ENCODE measurements around the gene OR11H7.
"Not testable (repeated sequence)": the region's sequence is repeated elsewhere in the genome, so short reads cannot be mapped to it uniquely, and the experiment has no call there.

DNA sequence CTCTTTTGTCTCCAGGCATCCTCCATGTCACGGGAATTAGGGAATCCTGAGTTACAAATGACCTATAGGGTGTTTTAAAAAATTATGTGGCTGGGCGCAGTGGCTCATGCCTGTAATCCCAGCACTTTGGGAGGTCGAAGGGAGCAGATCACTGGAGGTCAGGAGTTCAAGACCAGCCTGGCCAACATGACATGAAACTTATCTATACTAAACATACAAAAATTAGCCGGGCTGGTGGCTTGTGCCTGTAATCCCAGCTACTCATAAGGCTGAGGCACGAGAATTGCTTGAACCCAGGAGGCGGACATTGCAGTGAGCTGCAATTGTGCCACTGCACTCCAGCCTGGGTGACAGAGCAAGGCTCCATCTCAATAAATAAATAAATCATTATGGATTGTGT is 33.6 kb upstream of the OR11H7 start:
- TF ChIP-seq, protein P1, sequence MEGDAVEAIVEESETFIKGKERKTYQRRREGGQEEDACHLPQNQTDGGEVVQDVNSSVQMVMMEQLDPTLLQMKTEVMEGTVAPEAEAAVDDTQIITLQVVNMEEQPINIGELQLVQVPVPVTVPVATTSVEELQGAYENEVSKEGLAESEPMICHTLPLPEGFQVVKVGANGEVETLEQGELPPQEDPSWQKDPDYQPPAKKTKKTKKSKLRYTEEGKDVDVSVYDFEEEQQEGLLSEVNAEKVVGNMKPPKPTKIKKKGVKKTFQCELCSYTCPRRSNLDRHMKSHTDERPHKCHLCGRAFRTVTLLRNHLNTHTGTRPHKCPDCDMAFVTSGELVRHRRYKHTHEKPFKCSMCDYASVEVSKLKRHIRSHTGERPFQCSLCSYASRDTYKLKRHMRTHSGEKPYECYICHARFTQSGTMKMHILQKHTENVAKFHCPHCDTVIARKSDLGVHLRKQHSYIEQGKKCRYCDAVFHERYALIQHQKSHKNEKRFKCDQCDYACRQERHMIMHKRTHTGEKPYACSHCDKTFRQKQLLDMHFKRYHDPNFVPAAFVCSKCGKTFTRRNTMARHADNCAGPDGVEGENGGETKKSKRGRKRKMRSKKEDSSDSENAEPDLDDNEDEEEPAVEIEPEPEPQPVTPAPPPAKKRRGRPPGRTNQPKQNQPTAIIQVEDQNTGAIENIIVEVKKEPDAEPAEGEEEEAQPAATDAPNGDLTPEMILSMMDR (conservative IDR thresholded peaks at IDR 0.05; ENCODE audit: low read length), result not testable (repeated sequence)
- not testable (repeated sequence) for TF ChIP-seq EZH2phosphoT487 (IDR thresholded peaks at IDR 0.05; ENCODE audit: borderline replicate concordance)

Measured in Loucy (cell line).